Naive thymus-derived CD8-positive, alpha-beta T cell (primary cell): Measurements from ENCODE around the gene KRTAP6-2. TPM values are rescaled to one million over a fixed set of nuclear protein-coding genes. Genes with fewer than 3 reads are reported as not detected.

Experiments used
- ATAC-seq, 2 donors: fragments of 150-1000 bp; cut with Tn5 transposase in 1 of 2; sonication (Bioruptor Pico), chemical (Tn5 transposase) in 1 of 2; 1 replicate in 1 of 2; 2 replicates in 1 of 2; pipeline ENCODE4 v1.10.0; 2021; ENCODE audit warnings: mild to moderate bottlenecking in 2 of 2, moderate library complexity in 2 of 2
- POLR2A ChIA-PET: fragments of 350-600 bp; sonication (Branson Sonifier 250); formaldehyde crosslinking; loops from one replicate; lab custom pipeline; 2021; ENCODE audit warnings: antibody characterized with exemption; lab: Charles Lee
- DNase-seq, 10 donors: peaks; one replicate each; pipeline versions ENCODE4 v3.0.0 to v3.0.0-alpha.2; 2020 to 2022
- H3K27ac Mint-ChIP-seq, 10 donors: one replicate each; pipeline ENCODE4 v1.8.0; 2020 to 2022; ENCODE audit warnings: mild to moderate bottlenecking in 10 of 10, mixed read lengths in 10 of 10, moderate library complexity in 4 of 10, inconsistent platforms in 1 of 10
- H3K27me3 Mint-ChIP-seq, 5 donors: one replicate each; pipeline ENCODE4 v1.8.0; 2021 to 2022; ENCODE audit warnings: mixed read lengths in 5 of 5
- H3K36me3 Mint-ChIP-seq, 3 donors: one replicate each; pipeline ENCODE4 v1.8.0; 2020 to 2022; ENCODE audit warnings: mixed read lengths in 3 of 3, mild to moderate bottlenecking in 2 of 3, inconsistent platforms in 1 of 3
- H3K4me1 Mint-ChIP-seq, 4 donors: one replicate each; pipeline ENCODE4 v1.8.0; 2021 to 2022; ENCODE audit warnings: mixed read lengths in 4 of 4
- H3K4me3 Mint-ChIP-seq, 10 donors: one replicate each; pipeline ENCODE4 v1.8.0; 2020 to 2022; ENCODE audit warnings: mild to moderate bottlenecking in 10 of 10, mixed read lengths in 10 of 10, moderate library complexity in 6 of 10, inconsistent platforms in 1 of 10
- H3K9me3 Mint-ChIP-seq, 9 donors: one replicate each; pipeline ENCODE4 v1.8.0; 2020 to 2022; ENCODE audit warnings: mixed read lengths in 9 of 9, mild to moderate bottlenecking in 3 of 9, inconsistent platforms in 1 of 9, moderate library complexity in 1 of 9
- polyA plus RNA-seq, 3 donors: library from polyadenylated mRNA; unstranded; fragments of 300-500 nt; fragmentation: Illumina TruSeq; gene quantifications; one replicate each; pipeline ENCODE4 v1.2.3, GENCODE V29; 2021
- total RNA-seq, 8 experiments: library from RNA in 2 of 8; stranded (reverse) in 2 of 8; gene quantifications; one replicate each; pipeline ENCODE4 v1.2.3 and lab custom pipeline; 2021 to 2026

Gene KRTAP6-2
- total and polyA plus RNA-seq, 5 experiments from 2014 or later, result not detected

DNA sequence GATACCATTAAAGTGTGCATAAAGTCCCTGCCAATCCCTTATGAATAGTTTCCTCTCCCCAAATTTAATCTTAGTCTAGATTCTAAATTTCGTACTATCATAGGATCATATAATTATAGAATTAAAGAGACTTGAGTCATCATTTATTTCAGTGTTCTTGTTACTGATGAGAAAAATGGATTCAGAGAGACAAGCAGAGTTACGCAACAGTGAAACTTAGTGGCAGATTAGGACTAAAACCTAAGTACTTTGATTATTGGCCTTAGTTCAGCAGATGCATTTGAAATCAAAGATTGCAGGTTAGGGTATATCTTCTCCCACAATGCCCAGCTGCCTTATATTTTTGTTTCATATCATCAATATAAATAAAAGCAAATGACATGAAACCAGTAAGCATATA is 36.7 kb downstream of the KRTAP6-2 start:
- Mint-ChIP-seq H3K27me3 (peaks cover 0 to 3% (median 0%) of the 10 kb centered on the region in 5 donors), H3K4me3 (no peak overlapping the region), H3K27ac (no peak overlapping the region), H3K36me3 (no peaks in the 10 kb centered on the region), H3K4me1 (no peaks in the 10 kb centered on the region), H3K9me3 (peaks cover 0 to 5% (median 0%) of the 10 kb centered on the region in 9 donors)
- ATAC-seq (no peak), DNase-seq (no peak)
- POLR2A ChIA-PET, result no interaction called here

DNA sequence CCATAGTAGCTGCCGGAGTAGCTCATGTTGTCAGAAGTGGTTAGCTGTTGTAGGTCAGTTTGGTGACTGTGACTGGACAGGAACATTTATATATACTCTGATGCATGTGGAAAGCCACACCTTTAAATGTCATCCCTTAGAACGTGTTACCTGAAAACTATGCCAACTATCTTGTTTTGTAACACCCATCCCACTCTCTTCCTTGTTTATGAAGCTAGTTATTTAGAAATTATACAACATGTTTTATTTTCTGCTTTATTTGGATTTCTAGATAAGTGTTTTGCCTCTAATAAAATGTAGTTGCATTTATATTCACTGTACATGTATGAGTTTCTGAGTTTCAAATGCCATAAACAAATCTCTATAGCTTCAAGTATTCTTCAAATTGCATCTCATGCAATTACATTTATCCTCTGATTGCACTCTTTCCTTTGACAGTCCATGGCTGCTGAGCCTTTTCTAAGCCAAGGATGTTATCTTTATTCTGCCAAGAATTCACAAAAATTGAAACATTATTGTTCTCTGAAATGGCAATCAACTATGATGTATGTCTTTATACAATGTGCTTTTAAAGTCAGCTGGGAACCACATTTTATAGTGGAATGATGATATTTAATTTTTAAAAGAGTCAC is 37.3 kb downstream of the KRTAP6-2 start, which contains the start of gene KRTAP19-7:
KRTAP19-7 (minus strand) TSS at position 51 of the 632 bp plus-strand sequence; CDS start at position 26, 25 bp downstream.
- H3K36me3 Mint-ChIP-seq, result no peaks in the 10 kb centered on the region
- peaks cover 0 to 3% (median 0%) of the 10 kb centered on the region in 5 donors for H3K27me3 Mint-ChIP-seq
- POLR2A ChIA-PET, result no interaction called here
- DNase-seq (no peak), ATAC-seq (no peak)
- H3K4me3 Mint-ChIP-seq, result no peak within 1 kb of the TSS
- peaks cover 0 to 5% (median 0%) of the 10 kb centered on the region in 9 donors for H3K9me3 Mint-ChIP-seq
- no peaks in the 10 kb centered on the region for H3K4me1 Mint-ChIP-seq
- no peak within 1 kb of the TSS for H3K27ac Mint-ChIP-seq

DNA sequence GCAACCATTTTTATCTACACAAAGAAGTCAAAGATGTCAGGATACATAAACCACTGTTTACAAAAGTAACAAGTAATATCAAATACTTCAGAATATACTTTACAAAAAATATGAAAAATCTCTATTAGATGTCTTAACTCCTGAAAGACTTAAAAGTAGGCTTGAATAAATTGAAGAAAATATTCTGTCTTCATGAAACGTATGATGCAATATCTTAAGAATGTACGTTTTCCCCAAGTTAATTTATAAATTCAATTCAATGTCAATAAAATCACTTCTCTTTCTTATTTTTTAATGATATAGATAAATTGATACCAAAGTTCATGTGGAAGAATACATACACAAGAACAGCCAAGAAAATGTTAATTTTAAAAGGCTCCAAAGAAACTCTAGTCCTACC is 43.6 kb downstream of the KRTAP6-2 start:
- Mint-ChIP-seq H3K27me3 (peaks cover 0 to 28% (median 9%) of the 10 kb centered on the region in 5 donors), H3K36me3 (peaks cover 0 to 5% (median 0%) of the 10 kb centered on the region in 3 donors), H3K4me1 (no peaks in the 10 kb centered on the region), H3K9me3 (peaks cover 2 to 29% (median 12%) of the 10 kb centered on the region in 9 donors), H3K4me3 (no peak overlapping the region), H3K27ac (no peak overlapping the region)
- no peak for DNase-seq
- ATAC-seq, result no peak
- POLR2A ChIA-PET, result no interaction called here

DNA sequence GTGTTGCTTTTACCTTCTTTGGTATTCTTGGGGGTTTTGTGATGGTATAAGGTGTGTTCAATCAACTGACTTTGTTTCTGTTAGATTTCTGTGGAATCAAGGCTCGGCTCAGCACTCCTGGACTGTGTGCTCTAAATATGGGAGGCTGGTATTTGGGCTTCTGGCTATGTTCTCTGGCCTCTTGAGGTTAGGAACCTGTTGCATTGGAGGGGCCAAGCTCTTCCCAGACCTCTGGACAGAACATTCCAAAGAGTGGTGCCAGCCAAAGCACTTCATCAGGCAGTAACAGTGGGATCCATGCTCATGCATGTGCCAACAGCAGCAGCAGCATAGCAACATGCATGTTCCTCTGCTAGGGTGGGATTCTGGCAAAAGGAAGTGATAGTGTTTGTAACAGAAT is 45.9 kb downstream of the KRTAP6-2 start:
- DNase-seq (no peak), ATAC-seq (no peak)
- Mint-ChIP-seq H3K27me3 (peaks cover 0 to 35% (median 9%) of the 10 kb centered on the region in 5 donors), H3K4me1 (no peaks in the 10 kb centered on the region), H3K9me3 (peaks cover 2 to 30% (median 12%) of the 10 kb centered on the region in 9 donors), H3K4me3 (no peak overlapping the region), H3K36me3 (peaks cover 0 to 5% (median 0%) of the 10 kb centered on the region in 3 donors), H3K27ac (no peak overlapping the region)
- POLR2A ChIA-PET, result no interaction called here

Other genes starting within 250 kb of the KRTAP6-2 start
- gene KRTAP13-2, start 226.6 kb downstream of the KRTAP6-2 start, total RNA-seq, result not detected
- gene KRTAP13-2, start 226.6 kb downstream of the KRTAP6-2 start, polyA plus RNA-seq, result not detected
- gene KRTAP13-1, start 202.9 kb downstream of the KRTAP6-2 start, total RNA-seq, result not detected
- gene KRTAP13-1, start 202.9 kb downstream of the KRTAP6-2 start, polyA plus RNA-seq, result not detected
- not detected for gene KRTAP13-3, start 173.0 kb downstream of the KRTAP6-2 start, total RNA-seq
- not detected for gene KRTAP13-3, start 173.0 kb downstream of the KRTAP6-2 start, polyA plus RNA-seq
- gene KRTAP13-4, start 168.7 kb downstream of the KRTAP6-2 start, total RNA-seq, result not detected
- not detected for gene KRTAP13-4, start 168.7 kb downstream of the KRTAP6-2 start, polyA plus RNA-seq
- gene KRTAP15-1, start 158.6 kb downstream of the KRTAP6-2 start, total RNA-seq, result not detected
- gene KRTAP15-1, start 158.6 kb downstream of the KRTAP6-2 start, polyA plus RNA-seq, result not detected
- gene KRTAP19-1, start 118.5 kb downstream of the KRTAP6-2 start, total RNA-seq, result not detected
- not detected for gene KRTAP19-1, start 118.5 kb downstream of the KRTAP6-2 start, polyA plus RNA-seq
- gene KRTAP19-2, start 111.5 kb downstream of the KRTAP6-2 start, total RNA-seq, result not detected
- gene KRTAP19-2, start 111.5 kb downstream of the KRTAP6-2 start, polyA plus RNA-seq, result not detected
- gene KRTAP19-3, start 106.9 kb downstream of the KRTAP6-2 start, total RNA-seq, result not detected
- not detected for gene KRTAP19-3, start 106.9 kb downstream of the KRTAP6-2 start, polyA plus RNA-seq
- gene KRTAP19-4, start 101.7 kb downstream of the KRTAP6-2 start, total RNA-seq, result not detected
- gene KRTAP19-4, start 101.7 kb downstream of the KRTAP6-2 start, polyA plus RNA-seq, result not detected
- not detected for gene KRTAP19-5, start 96.8 kb downstream of the KRTAP6-2 start, total RNA-seq
- not detected for gene KRTAP19-5, start 96.8 kb downstream of the KRTAP6-2 start, polyA plus RNA-seq
- not detected for gene KRTAP19-6, start 57.0 kb downstream of the KRTAP6-2 start, total RNA-seq
- gene KRTAP19-6, start 57.0 kb downstream of the KRTAP6-2 start, polyA plus RNA-seq, result not detected
- not detected for gene KRTAP19-7, start 37.6 kb downstream of the KRTAP6-2 start, total RNA-seq
- gene KRTAP19-7, start 37.6 kb downstream of the KRTAP6-2 start, polyA plus RNA-seq, result not detected
- not detected for gene KRTAP22-2, start 8.5 kb downstream of the KRTAP6-2 start, total RNA-seq
- gene KRTAP22-2, start 8.5 kb downstream of the KRTAP6-2 start, polyA plus RNA-seq, result not detected
- gene KRTAP6-3, start 6.5 kb downstream of the KRTAP6-2 start, total RNA-seq, result not detected
- gene KRTAP6-3, start 6.5 kb downstream of the KRTAP6-2 start, polyA plus RNA-seq, result not detected
- not detected for gene KRTAP22-1, start 2.2 kb upstream of the KRTAP6-2 start, total RNA-seq
- not detected for gene KRTAP22-1, start 2.2 kb upstream of the KRTAP6-2 start, polyA plus RNA-seq
- not detected for gene KRTAP6-1, start 15.0 kb upstream of the KRTAP6-2 start, total RNA-seq
- not detected for gene KRTAP6-1, start 15.0 kb upstream of the KRTAP6-2 start, polyA plus RNA-seq
- gene KRTAP20-1, start 17.5 kb upstream of the KRTAP6-2 start, total RNA-seq, result not detected
- not detected for gene KRTAP20-1, start 17.5 kb upstream of the KRTAP6-2 start, polyA plus RNA-seq
- not detected for gene KRTAP20-4, start 21.7 kb upstream of the KRTAP6-2 start, total RNA-seq
- not detected for gene KRTAP20-4, start 21.7 kb upstream of the KRTAP6-2 start, polyA plus RNA-seq
- gene KRTAP20-2, start 36.3 kb upstream of the KRTAP6-2 start, total RNA-seq, result not detected
- not detected for gene KRTAP20-2, start 36.3 kb upstream of the KRTAP6-2 start, polyA plus RNA-seq
- gene KRTAP20-3, start 44.0 kb upstream of the KRTAP6-2 start, total RNA-seq, result not detected
- not detected for gene KRTAP20-3, start 44.0 kb upstream of the KRTAP6-2 start, polyA plus RNA-seq
- not detected for gene KRTAP21-3, start 119.9 kb upstream of the KRTAP6-2 start, total RNA-seq
- gene KRTAP21-3, start 119.9 kb upstream of the KRTAP6-2 start, polyA plus RNA-seq, result not detected
- gene KRTAP21-2, start 148.4 kb upstream of the KRTAP6-2 start, total RNA-seq, result not detected
- not detected for gene KRTAP21-2, start 148.4 kb upstream of the KRTAP6-2 start, polyA plus RNA-seq
- not detected for gene KRTAP21-1, start 156.5 kb upstream of the KRTAP6-2 start, total RNA-seq
- not detected for gene KRTAP21-1, start 156.5 kb upstream of the KRTAP6-2 start, polyA plus RNA-seq
- not detected for gene KRTAP8-1, start 214.4 kb upstream of the KRTAP6-2 start, total RNA-seq
- gene KRTAP8-1, start 214.4 kb upstream of the KRTAP6-2 start, polyA plus RNA-seq, result not detected
- gene KRTAP7-1, start 230.9 kb upstream of the KRTAP6-2 start, total RNA-seq, result not detected
- not detected for gene KRTAP7-1, start 230.9 kb upstream of the KRTAP6-2 start, polyA plus RNA-seq